Osteoblast (primary cell): ENCODE measurements around the gene CREB5. TPM values are rescaled to one million over a fixed set of nuclear protein-coding genes. Genes with fewer than 3 reads are reported as not detected.

Experiments used
- DNase-seq: peaks from one replicate; pipeline ENCODE4 v3.0.0; 2011; ENCODE audit warnings: low spot score, mixed read lengths; ENCODE audit not compliant: insufficient read length; ENCODE audit errors: missing footprints
- H2AFZ ChIP-seq: 2 replicates; pipeline ENCODE4 v1.6.0; 2011; ENCODE audit warnings: mild to moderate bottlenecking, low read length
- H3K27ac ChIP-seq: 2 replicates; pipeline ENCODE4 v1.5.1; 2011; ENCODE audit warnings: mild to moderate bottlenecking, low read depth, low read length, moderate library complexity
- H3K27me3 ChIP-seq: 2 replicates; pipeline ENCODE4 v1.6.0; 2012; ENCODE audit warnings: mild to moderate bottlenecking, control low read depth, inconsistent platforms, low read length, moderate library complexity; ENCODE audit not compliant: insufficient read depth
- H3K36me3 ChIP-seq: 2 replicates; pipeline ENCODE4 v1.5.1; 2011; ENCODE audit warnings: mild to moderate bottlenecking, low read length, control low read depth, moderate library complexity; ENCODE audit not compliant: insufficient read depth
- H3K4me1 ChIP-seq: 2 replicates; pipeline ENCODE4 v1.5.1; 2011; ENCODE audit warnings: mild to moderate bottlenecking, low read length, control low read depth, moderate library complexity; ENCODE audit not compliant: insufficient read depth
- H3K4me2 ChIP-seq: 2 replicates; pipeline ENCODE4 v1.6.0; 2011; ENCODE audit warnings: mild to moderate bottlenecking, low read length; ENCODE audit not compliant: insufficient read depth
- H3K4me3 ChIP-seq: fragments of 200-600 bp; sonication (generic); 3 replicates; pipeline ENCODE4 v1.5.1; 2012; ENCODE audit warnings: mild to moderate bottlenecking, low read length, inconsistent platforms; ENCODE audit not compliant: insufficient read depth
- H3K79me2 ChIP-seq: 2 replicates; pipeline ENCODE4 v1.6.0; 2012; ENCODE audit warnings: mild to moderate bottlenecking, low read length, control low read depth, inconsistent platforms; ENCODE audit not compliant: insufficient read depth
- H3K9me3 ChIP-seq: 2 replicates; pipeline ENCODE4 v1.5.1; 2011; ENCODE audit warnings: low read depth, low read length, control low read depth
- H4K20me1 ChIP-seq: 2 replicates; pipeline ENCODE4 v1.6.0; 2012; ENCODE audit warnings: mild to moderate bottlenecking, low read length, control low read depth; ENCODE audit not compliant: insufficient read depth
- total RNA-seq: library from RNA; depleted of rRNA; stranded (reverse); fragments of >200 nt; gene quantifications from 2 replicates; pipeline ENCODE4 v1.2.3, GENCODE V29; 2012
- TF ChIP-seq, protein P1 (sequence below): IDR thresholded peaks from 2 replicates; pipeline ENCODE4 v1.5.1; 2011; ENCODE audit warnings: mild to moderate bottlenecking, low read depth, low read length, moderate library complexity; ENCODE audit errors: extremely low read depth

The CREB5 gene
- total RNA-seq, 1 donor = 5.1 TPM

DNA sequence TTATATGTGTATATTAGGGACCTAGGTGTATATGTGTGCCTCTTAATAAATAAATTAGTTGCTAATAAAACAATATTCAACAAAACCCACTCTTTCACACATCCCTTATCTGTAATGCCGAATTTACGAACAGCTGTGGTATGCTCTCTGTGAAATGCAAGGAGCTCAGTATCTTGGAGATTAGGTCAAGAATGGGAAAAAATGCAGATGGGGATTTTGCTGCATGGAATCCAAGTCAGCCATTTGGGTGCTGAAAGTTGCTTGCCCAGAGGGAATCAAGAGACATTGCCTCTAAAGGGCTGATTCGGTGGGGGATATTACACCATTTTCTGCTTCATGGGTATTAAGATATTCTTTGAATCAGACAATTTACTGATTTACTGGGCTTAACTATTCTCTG is 93.5 kb downstream of the CREB5 start:
- Histone ChIP-seq H3K79me2 (no peaks in the 10 kb centered on the region), H2AFZ (no peak overlapping the region), H4K20me1 (no peaks in the 10 kb centered on the region), H3K4me2 (no peak overlapping the region), H3K27me3 (no peaks in the 10 kb centered on the region), H3K4me1 (peaks cover 11% of the 10 kb centered on the region), H3K36me3 (no peaks in the 10 kb centered on the region), H3K27ac (no peak overlapping the region), H3K9me3 (no peaks in the 10 kb centered on the region), H3K4me3 (no peak overlapping the region)
- DNase-seq = no peak
- TF ChIP-seq, protein P1, sequence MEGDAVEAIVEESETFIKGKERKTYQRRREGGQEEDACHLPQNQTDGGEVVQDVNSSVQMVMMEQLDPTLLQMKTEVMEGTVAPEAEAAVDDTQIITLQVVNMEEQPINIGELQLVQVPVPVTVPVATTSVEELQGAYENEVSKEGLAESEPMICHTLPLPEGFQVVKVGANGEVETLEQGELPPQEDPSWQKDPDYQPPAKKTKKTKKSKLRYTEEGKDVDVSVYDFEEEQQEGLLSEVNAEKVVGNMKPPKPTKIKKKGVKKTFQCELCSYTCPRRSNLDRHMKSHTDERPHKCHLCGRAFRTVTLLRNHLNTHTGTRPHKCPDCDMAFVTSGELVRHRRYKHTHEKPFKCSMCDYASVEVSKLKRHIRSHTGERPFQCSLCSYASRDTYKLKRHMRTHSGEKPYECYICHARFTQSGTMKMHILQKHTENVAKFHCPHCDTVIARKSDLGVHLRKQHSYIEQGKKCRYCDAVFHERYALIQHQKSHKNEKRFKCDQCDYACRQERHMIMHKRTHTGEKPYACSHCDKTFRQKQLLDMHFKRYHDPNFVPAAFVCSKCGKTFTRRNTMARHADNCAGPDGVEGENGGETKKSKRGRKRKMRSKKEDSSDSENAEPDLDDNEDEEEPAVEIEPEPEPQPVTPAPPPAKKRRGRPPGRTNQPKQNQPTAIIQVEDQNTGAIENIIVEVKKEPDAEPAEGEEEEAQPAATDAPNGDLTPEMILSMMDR = no peak

DNA sequence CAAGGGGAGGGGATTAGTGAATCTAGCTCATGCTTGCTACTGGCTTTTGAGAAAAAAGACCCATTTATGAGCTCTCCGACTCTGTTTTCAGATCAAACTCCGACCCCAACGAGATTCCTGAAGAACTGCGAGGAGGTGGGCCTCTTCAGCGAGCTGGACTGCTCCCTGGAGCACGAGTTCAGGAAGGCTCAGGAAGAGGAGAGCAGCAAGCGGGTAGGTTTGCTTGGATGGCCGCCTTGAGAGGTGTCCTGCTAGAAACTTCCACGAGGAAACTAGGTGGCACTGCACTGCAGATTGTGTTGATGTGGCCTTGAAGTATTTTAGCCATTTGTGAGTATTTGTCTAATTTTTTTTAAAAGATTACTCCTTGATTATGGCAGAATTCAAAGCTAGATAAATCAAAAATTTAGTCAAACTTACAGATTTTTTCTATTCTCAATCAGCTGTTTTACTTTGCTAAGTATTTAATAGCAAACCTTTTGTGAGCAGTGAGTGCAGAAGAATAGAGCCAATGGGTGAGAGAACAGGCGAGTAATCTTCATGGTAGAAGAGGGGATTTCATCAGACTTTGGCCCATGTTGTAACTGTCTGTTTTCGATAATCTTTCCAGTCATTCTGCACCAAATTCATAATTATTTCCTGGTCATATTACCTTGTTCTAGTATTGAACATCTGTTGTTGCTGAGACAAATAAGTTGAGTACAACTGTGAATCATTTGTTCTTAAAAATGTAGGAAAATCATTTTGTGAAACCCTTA is 95.4 kb downstream of the CREB5 start:
- TF ChIP-seq, protein P1 = no peak
- Histone ChIP-seq H4K20me1 (no peaks in the 10 kb centered on the region), H3K4me2 (no peak overlapping the region), H3K4me3 (no peak overlapping the region), H3K36me3 (no peaks in the 10 kb centered on the region), H3K4me1 (peaks cover 11% of the 10 kb centered on the region), H3K27ac (no peak overlapping the region), H3K79me2 (no peaks in the 10 kb centered on the region), H2AFZ (no peak overlapping the region), H3K9me3 (no peaks in the 10 kb centered on the region), H3K27me3 (no peaks in the 10 kb centered on the region)
- no peak for DNase-seq

DNA sequence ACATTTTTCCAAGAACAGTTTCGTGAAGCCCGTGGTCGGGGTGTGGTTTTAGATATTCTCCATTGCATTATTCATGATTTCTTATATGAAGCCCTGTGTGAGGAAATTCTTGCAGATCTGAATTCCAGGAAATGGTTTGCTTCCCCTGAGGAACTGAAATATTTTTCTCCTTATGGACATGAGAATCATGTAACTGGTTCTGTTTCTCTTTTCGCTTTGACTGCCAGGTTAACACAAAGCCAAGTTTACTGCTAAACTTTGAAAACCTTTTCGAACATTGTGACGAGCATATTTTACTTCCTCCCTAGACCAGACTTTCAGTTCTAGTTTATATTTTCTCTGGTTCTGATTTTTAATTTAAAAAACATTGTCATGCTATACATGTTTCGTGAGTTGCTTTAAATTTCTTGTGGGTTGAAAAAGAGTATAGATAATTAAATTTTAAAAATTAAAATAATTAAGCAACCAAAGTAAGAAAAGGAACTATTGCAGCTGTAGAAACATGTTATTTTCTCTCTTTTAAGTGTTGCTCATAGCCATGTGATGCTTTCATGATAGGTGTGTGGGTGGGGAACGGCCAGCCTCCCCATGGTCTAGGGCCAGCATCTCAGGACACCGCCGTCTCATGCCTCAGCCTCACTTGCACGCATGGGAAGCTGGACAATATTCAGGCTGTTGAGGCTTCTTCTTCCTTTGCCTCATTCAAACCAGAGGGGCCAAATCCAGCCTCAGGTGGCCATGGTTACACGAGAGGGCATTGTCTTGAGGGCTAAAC is 97.1 kb downstream of the CREB5 start:
- H3K9me3 ChIP-seq = no peaks in the 10 kb centered on the region
- H2AFZ ChIP-seq = peak overlapping the region; percentile 25
- no peaks in the 10 kb centered on the region for H3K36me3 ChIP-seq
- peak overlapping the region; percentile 13 for H3K4me2 ChIP-seq
- no peaks in the 10 kb centered on the region for H3K79me2 ChIP-seq
- TF ChIP-seq, protein P1 = no peak
- H3K27me3 ChIP-seq = no peaks in the 10 kb centered on the region
- peaks cover 8% of the 10 kb centered on the region for H3K4me1 ChIP-seq
- H3K4me3 ChIP-seq = no peak overlapping the region
- H4K20me1 ChIP-seq = no peaks in the 10 kb centered on the region
- DNase-seq = no peak
- H3K27ac ChIP-seq = peak overlapping the region; percentile 35

DNA sequence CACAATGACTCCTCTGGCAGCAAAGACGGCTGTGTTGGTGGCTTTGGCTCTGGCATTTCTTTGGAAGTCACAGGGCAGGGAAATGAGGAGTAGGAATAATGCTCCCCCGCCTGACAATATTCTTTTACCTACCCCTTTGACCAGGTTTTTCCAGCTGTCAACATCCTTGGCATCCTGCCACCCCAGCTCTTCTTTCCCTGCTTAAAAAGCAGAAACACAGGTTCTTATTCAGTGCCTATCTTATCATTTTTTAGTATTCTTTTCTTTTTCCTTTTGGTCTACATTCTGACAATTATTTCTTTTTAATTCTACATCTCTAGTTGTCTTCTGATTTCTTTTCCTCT is 97.7 kb downstream of the CREB5 start:
- no peak overlapping the region for H3K4me3 ChIP-seq
- H3K27ac ChIP-seq = peak overlapping the region; percentile 35
- no peaks in the 10 kb centered on the region for H3K27me3 ChIP-seq
- TF ChIP-seq, protein P1 = no peak
- no peaks in the 10 kb centered on the region for H3K36me3 ChIP-seq
- H3K4me1 ChIP-seq = peaks cover 8% of the 10 kb centered on the region
- H3K9me3 ChIP-seq = no peaks in the 10 kb centered on the region
- H3K79me2 ChIP-seq = no peaks in the 10 kb centered on the region
- no peak for DNase-seq
- peak overlapping the region; percentile 13 for H3K4me2 ChIP-seq
- no peak overlapping the region for H2AFZ ChIP-seq
- no peaks in the 10 kb centered on the region for H4K20me1 ChIP-seq
